ENCODE measurements around the gene ALPL.
"Not testable (repeated sequence)": the region's sequence is repeated elsewhere in the genome, so short reads cannot be mapped to it uniquely, and the experiment has no call there.

The ALPL gene

DNA sequence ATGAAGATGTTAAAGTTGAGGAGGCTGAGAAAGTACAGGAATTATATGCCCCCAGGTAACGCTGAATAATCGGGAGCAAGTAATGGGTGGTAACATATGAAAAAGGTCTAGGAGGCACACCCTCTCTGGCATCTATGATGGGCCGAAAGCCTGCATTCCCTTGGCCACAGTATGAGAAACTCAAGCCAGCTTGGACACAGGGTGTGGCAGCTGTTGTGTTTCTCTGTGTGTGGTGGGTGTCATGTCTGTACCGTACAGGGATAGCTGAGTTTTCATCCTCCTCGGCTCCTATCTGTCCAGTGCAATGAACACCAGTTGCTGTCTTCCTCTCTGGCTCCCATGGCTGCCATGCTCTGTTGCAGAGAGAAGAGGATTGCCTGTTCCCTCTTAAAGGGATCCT, 36.4 kb upstream of the ALPL start:
- Histone ChIP-seq H3K4me2 (ENCODE audit: low read length) (no peak overlapping the region), H3K9me3 (ENCODE audit: insufficient read depth, low read length) (no peaks in the 10 kb centered on the region), H3K27ac (ENCODE audit: low read length) (no peak overlapping the region), H3K9ac (ENCODE audit: low read length) (no peak overlapping the region), H3K4me3 (ENCODE audit: low read length) (no peak overlapping the region), H4K20me1 (ENCODE audit: insufficient read depth, low read length) (no peaks in the 10 kb centered on the region), H3K79me2 (ENCODE audit: low read length) (no peaks in the 10 kb centered on the region), H3K27me3 (ENCODE audit: low read depth, low read length) (no peaks in the 10 kb centered on the region), H2AFZ (ENCODE audit: low read depth, low read length) (no peak overlapping the region), H3K36me3 (replicated peaks; ENCODE audit: low read depth, low read length) (no peaks in the 10 kb centered on the region), H3K4me1 (ENCODE audit: low read length) (no peaks in the 10 kb centered on the region)
- TF ChIP-seq, protein P1, sequence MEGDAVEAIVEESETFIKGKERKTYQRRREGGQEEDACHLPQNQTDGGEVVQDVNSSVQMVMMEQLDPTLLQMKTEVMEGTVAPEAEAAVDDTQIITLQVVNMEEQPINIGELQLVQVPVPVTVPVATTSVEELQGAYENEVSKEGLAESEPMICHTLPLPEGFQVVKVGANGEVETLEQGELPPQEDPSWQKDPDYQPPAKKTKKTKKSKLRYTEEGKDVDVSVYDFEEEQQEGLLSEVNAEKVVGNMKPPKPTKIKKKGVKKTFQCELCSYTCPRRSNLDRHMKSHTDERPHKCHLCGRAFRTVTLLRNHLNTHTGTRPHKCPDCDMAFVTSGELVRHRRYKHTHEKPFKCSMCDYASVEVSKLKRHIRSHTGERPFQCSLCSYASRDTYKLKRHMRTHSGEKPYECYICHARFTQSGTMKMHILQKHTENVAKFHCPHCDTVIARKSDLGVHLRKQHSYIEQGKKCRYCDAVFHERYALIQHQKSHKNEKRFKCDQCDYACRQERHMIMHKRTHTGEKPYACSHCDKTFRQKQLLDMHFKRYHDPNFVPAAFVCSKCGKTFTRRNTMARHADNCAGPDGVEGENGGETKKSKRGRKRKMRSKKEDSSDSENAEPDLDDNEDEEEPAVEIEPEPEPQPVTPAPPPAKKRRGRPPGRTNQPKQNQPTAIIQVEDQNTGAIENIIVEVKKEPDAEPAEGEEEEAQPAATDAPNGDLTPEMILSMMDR (IDR thresholded peaks at IDR 0.05; ENCODE audit: low read depth, low read length), result no peak
- TF ChIP-seq EZH2phosphoT487 (IDR thresholded peaks at IDR 0.05; ENCODE audit: low read depth), result no peak

DNA sequence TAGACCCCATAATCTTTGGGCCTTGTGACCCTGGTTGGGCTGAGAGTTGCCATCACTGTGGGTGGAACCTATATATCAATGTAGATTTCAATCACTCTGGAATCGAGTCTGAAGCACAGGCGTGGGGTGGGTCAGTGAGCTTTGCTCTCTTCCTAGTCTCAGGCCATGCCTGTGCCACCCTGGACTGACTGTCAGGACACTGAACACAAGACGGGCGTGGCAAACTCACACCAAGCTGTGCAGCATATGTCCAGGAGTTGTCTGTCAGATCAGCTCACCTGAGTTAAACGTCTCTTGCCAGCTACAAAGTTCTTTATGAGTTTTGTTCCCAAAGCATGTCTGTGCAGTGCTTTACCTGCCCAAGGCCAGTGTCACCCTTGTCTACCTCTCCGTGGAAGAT, 30.9 kb upstream of the ALPL start:
- no peak overlapping the region for H2AFZ ChIP-seq (ENCODE audit: low read depth, low read length)
- H4K20me1 ChIP-seq (ENCODE audit: insufficient read depth, low read length), result no peaks in the 10 kb centered on the region
- TF ChIP-seq, protein P1 (IDR thresholded peaks at IDR 0.05; ENCODE audit: low read depth, low read length), result no peak
- H3K9ac ChIP-seq (ENCODE audit: low read length), result no peak overlapping the region
- H3K9me3 ChIP-seq (ENCODE audit: insufficient read depth, low read length), result no peaks in the 10 kb centered on the region
- H3K4me3 ChIP-seq (ENCODE audit: low read length), result no peak overlapping the region
- no peak overlapping the region for H3K4me2 ChIP-seq (ENCODE audit: low read length)
- H3K36me3 ChIP-seq (replicated peaks; ENCODE audit: low read depth, low read length), result no peaks in the 10 kb centered on the region
- H3K4me1 ChIP-seq (ENCODE audit: low read length), result no peaks in the 10 kb centered on the region
- no peak overlapping the region for H3K27ac ChIP-seq (ENCODE audit: low read length)
- H3K27me3 ChIP-seq (ENCODE audit: low read depth, low read length), result no peaks in the 10 kb centered on the region
- H3K79me2 ChIP-seq (ENCODE audit: low read length), result no peaks in the 10 kb centered on the region

DNA sequence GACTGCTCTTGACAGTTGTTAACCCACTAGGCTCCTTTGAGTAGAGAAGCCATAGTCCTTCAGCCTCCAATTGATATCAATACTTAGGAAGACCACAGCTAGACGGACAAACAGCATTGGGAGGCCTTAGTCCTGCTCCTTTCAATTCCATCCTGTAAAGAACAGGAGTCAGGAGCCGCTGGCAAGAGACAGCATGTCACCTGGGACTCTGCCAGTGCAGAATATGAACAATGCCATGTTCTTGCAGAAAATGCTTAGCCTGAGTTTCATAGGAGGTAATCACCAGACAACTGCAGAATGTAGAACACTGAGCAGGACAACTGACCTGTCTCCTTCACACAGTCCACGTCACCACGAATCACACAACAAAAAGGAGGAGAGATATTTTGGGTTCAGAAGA, 25.3 kb upstream of the ALPL start:
- H3K36me3 ChIP-seq (replicated peaks; ENCODE audit: low read depth, low read length); H3K27me3 ChIP-seq (ENCODE audit: low read depth, low read length); H3K4me1 ChIP-seq (ENCODE audit: low read length): not testable (repeated sequence)

DNA sequence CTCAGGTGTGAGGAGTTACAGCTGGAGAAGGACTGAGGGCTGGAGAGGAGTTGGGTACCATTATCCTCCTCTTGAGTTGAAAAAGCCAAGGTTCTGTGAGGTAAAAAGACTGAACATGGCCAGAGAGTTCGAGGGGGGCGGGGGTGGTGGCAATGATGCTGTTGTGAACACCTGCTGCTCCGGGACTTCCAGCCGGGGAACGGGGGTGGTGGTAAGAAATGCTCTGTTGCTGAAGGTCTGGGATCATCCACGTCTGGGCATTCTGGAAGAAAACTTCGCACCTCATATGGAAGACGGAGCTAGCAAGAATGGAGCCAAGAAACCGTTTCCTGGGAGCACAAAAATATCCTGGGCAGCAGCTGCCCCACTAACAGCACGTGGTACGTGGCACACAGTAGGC, 20.1 kb upstream of the ALPL start:
- Histone ChIP-seq H3K9ac (ENCODE audit: low read length) (peak overlapping the region; percentile 13; the same call in 1 of the 2 replicates), H3K4me2 (ENCODE audit: low read length) (peak overlapping the region; percentile 70), H3K79me2 (ENCODE audit: low read length) (no peaks in the 10 kb centered on the region), H2AFZ (ENCODE audit: low read depth, low read length) (peak overlapping the region; percentile 66; the same call in 1 of the 2 replicates), H3K4me1 (ENCODE audit: low read length) (0 out of 2 replicates have a peak, but pooled peaks cover 3% of the 10 kb centered on the region), H3K4me3 (ENCODE audit: low read length) (peak overlapping the region; percentile 71), H3K27me3 (ENCODE audit: low read depth, low read length) (peaks cover 5% of the 10 kb centered on the region; the same call in 1 of the 2 replicates), H3K36me3 (replicated peaks; ENCODE audit: low read depth, low read length) (no peaks in the 10 kb centered on the region), H3K9me3 (ENCODE audit: insufficient read depth, low read length) (no peaks in the 10 kb centered on the region), H3K27ac (ENCODE audit: low read length) (no peak overlapping the region), H4K20me1 (ENCODE audit: insufficient read depth, low read length) (no peaks in the 10 kb centered on the region)
- TF ChIP-seq EZH2phosphoT487 (IDR thresholded peaks at IDR 0.05; ENCODE audit: low read depth), result no peak
- TF ChIP-seq, protein P1 (IDR thresholded peaks at IDR 0.05; ENCODE audit: low read depth, low read length), result no peak

More for the DNA sequence above, 25.3 kb upstream of the ALPL start:
- not testable (repeated sequence) for H3K9ac ChIP-seq (ENCODE audit: low read length); H3K9me3 ChIP-seq (ENCODE audit: insufficient read depth, low read length); H3K4me3 ChIP-seq (ENCODE audit: low read length); H3K4me2 ChIP-seq (ENCODE audit: low read length); H4K20me1 ChIP-seq (ENCODE audit: insufficient read depth, low read length); H2AFZ ChIP-seq (ENCODE audit: low read depth, low read length); H3K79me2 ChIP-seq (ENCODE audit: low read length); H3K27ac ChIP-seq (ENCODE audit: low read length)

All from OCI-LY3 (cell line).